Neural progenitor cell (in vitro differentiated cells): ENCODE results near the gene MSI2.

ENCODE experiments used
- EZH2 ChIP-seq: fragments of 200-600 bp; sonication (generic); IDR thresholded peaks from 2 replicates; pipeline ENCODE4 v1.6.1; 2017; ENCODE audit warnings: antibody characterized with exemption, mild to moderate bottlenecking, moderate library complexity
- TF ChIP-seq, protein P1 (sequence below): fragments of 200-600 bp; sonication (generic); IDR thresholded peaks from 2 replicates; pipeline ENCODE4 v1.5.1; 2017; ENCODE audit warnings: antibody characterized with exemption, mild to moderate bottlenecking

DNA sequence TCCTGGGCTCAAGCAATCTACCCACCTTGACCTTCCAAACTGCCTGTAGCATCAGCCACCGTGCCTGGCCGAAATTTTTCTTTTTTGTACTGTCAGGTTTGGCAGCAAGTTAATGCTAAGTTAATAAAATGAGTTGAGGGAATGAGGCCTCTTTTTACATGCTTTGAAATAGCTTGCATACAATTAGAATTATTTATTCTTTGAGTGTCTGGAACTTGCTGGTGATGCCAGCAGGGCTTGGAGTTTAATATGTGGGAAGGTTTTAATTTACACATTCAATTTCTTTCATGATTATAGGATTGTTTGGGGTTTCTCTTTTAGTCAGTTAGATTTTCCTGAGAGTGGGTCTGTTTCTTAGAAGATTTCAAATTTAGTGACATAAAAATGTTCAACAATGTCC, 31.2 kb upstream of the MSI2 start:
- TF ChIP-seq, protein P1, sequence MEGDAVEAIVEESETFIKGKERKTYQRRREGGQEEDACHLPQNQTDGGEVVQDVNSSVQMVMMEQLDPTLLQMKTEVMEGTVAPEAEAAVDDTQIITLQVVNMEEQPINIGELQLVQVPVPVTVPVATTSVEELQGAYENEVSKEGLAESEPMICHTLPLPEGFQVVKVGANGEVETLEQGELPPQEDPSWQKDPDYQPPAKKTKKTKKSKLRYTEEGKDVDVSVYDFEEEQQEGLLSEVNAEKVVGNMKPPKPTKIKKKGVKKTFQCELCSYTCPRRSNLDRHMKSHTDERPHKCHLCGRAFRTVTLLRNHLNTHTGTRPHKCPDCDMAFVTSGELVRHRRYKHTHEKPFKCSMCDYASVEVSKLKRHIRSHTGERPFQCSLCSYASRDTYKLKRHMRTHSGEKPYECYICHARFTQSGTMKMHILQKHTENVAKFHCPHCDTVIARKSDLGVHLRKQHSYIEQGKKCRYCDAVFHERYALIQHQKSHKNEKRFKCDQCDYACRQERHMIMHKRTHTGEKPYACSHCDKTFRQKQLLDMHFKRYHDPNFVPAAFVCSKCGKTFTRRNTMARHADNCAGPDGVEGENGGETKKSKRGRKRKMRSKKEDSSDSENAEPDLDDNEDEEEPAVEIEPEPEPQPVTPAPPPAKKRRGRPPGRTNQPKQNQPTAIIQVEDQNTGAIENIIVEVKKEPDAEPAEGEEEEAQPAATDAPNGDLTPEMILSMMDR = no peak
- TF ChIP-seq EZH2 = no peak
